HG03565 (cell line): Measurements from ENCODE around the gene MOB2.
"Not testable (repeated sequence)": the region's sequence is repeated elsewhere in the genome, so short reads cannot be mapped to it uniquely, and the experiment has no call there.

ENCODE experiments used
- ATAC-seq: cut with Tn5 transposase; IDR thresholded peaks from one replicate; pipeline ENCODE4 v1.9.1; 2021; ENCODE audit warnings: mild to moderate bottlenecking, moderate library complexity; ENCODE audit not compliant: unreplicated experiment

Gene MOB2

DNA sequence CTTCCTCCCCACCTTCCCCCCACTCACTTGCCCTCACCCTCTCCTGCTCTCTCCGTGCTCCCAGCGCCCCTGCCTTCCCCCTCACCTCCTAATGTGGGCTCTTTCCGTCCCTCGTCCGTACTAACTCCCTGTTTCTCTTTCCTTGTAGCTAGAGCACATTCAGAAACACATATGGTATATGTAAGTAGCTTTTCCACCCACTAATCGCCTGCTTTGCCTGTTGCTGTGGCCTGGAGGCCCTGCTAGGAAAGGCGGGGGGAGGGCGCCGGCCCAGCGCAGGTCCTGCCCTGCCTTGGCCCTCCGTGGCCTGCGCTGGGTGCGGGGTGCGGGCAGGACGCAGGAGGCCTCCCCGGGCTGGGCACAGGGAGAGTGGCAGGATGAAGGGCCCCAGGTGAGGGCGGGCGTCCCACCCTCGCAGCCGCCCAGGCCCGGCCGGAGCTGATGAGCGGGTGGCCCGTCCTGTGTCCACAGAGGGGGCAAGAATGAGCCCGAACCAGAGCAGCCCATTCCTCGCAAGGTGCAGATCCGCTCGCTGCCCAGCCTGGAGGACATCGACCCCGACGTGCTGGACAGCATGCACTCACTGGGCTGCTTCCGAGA is 41.7 kb downstream of the MOB2 start:
- ATAC-seq, result no peak

GRCh38 chr11:1444321-1444720 is 42.3 kb downstream of the MOB2 start:
- no peak for ATAC-seq

DNA sequence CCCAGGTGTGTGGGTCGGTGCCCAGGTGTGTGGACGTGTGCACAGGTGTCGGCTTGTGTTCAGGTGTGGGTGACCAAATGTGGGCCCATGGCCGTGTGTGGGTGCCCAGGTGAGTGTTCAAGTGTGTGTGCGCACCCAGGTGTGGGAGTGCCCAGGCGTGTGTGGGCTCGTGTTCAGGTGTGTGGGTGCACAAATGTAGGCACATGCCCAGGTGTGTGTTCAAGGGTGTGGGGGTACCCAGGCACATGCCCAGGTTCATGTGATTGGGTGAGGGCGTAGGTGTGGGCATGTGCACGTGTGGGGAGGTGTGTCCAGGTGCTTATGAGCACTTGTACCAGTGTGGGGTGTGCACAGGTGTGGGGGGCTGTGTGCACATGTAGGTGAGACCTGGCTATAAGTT is 42.8 kb downstream of the MOB2 start:
- no peak for ATAC-seq

- no peak for ATAC-seq
Observed at GRCh38 chr11:1442807-1443366, 43.7 kb downstream of the MOB2 start.

DNA sequence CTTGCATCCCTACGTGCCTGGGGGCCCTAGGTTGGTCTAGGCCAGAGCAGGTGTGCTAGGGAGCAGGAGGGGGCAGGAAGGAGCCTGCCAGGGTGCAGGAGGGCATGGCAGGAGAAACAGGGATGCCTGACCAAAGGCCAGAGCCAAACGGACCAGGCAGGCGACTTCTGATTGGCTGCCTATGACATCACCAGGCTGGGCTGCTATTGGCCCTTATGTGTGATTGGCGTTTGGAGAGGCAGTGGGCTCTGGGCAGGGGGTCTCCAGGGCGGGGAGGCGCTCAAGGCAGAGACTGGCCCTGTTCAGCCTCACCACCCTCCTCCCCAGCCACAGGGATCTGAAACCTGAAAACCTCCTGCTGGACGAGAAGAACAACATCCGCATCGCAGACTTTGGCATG is 44.4 kb downstream of the MOB2 start:
- no peak for ATAC-seq

DNA sequence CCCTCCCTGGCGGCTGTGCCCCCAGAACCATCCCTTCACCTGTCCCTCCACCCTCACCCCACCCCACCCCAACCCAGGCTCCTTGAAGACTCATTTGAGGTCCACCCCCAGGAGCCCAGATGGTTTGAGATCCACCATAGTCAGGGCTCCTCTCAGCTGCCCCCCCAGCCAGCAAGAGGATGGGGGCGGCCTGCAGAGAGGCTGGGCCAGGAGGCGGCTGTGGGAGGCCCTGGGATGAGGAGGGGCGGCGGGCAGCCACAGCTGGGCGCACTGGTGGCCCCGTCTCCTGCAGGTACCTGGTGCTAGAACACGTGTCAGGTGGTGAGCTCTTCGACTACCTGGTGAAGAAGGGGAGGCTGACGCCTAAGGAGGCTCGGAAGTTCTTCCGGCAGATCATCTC is 46.1 kb downstream of the MOB2 start:
- ATAC-seq, result no peak

DNA sequence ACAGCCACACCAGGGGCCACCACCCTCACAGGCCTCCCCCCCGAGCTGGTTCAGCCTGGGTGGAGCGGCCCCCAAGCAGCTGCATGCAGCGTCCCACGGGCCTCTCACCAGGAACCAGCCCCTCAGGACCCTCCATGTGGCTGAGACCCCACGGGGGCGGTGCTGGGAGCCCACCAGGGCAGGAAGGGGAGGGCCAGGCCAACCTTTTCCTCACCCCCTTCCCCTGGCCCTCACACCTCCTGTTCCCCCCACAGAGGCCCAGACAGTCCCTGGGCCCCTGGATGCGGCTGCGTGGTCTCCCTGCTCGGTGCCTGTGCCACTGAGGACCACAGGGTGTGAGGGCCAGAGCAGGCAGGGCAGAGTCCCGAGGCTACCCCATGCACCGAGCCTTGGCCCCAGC is 46.5 kb downstream of the MOB2 start:
- ATAC-seq, result no peak

GRCh38 chr11:1439341-1439740 is 47.2 kb downstream of the MOB2 start:
- no peak for ATAC-seq

GRCh38 chr11:1438967-1439330 is 47.6 kb downstream of the MOB2 start:
- ATAC-seq, result no peak

GRCh38 chr11:1438261-1438966 is 48.2 kb downstream of the MOB2 start:
- no peak for ATAC-seq

- no peak for ATAC-seq
Observed at GRCh38 chr11:1437500-1437899, 49.1 kb downstream of the MOB2 start.

DNA sequence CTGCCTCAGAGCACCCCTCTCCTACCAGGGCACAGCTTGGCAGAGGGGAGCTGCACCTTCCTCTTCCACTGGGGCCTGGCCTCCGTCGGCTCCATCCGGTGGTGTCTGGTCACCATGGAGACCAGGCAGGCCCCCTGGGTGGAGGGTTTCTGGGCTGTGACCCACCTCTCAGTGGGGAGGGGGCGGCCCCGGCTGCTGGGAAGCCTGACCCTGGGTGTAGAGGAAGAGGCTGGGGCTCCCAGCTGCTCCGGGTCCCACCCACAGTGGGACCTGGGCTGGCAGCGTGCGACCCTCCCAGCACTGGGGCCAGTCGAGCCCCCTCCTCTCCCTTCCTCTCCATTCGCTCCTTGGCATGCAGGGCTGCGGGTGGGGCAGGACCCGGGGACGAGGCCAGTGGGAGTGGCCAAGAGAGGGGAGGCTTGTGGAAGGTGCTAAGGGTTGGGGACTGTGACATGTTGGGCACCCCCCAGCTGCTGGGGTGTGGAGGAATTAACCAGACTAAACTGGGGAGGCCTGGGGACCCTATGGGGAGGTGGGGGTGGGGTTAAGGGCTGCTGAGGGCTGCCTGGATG is 50.0 kb downstream of the MOB2 start:
- ATAC-seq, result no peak

GRCh38 chr11:1435820-1436467 is 50.6 kb downstream of the MOB2 start:
- ATAC-seq, result no peak

DNA sequence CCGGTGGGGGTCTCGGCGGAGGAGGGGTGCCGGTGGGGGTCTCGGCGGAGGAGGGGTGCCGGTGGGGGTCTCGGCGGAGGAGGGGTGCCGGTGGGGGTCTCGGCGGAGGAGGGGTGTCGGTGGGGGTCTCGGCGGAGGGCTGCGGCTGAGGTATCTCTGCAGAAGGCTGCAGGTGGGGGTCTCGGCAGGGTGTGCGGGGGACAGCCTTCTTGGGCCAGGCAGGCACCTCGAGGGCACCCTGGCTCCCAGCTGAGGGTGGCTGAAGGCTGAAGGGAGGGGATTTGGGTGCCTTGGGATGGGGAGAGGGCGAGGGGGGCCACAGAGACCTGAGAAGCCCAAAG is 51.1 kb downstream of the MOB2 start:
- not testable (repeated sequence) for ATAC-seq

GRCh38 chr11:1433977-1434640 is 52.5 kb downstream of the MOB2 start:
- ATAC-seq, result no peak

DNA sequence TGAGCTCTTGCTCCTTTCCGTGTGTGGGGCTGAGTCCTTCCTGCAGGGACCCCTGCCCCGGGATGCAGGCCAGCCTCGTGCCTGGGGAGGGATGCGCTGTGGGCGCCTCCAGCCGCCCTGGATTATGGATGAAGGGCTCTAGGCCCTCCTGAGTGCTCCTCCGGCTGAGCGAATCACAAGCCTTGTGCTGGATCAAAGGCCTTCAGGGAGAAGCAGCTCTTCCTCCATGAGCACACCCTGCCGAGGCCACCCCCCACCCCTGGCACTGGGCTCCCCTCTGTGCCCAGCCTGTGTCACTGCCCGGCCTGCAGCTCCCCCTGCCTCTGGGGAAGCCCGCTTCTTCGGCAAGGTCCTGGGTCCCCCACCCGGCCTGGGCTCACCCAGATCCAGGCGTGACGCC is 53.0 kb downstream of the MOB2 start:
- ATAC-seq, result no peak

DNA sequence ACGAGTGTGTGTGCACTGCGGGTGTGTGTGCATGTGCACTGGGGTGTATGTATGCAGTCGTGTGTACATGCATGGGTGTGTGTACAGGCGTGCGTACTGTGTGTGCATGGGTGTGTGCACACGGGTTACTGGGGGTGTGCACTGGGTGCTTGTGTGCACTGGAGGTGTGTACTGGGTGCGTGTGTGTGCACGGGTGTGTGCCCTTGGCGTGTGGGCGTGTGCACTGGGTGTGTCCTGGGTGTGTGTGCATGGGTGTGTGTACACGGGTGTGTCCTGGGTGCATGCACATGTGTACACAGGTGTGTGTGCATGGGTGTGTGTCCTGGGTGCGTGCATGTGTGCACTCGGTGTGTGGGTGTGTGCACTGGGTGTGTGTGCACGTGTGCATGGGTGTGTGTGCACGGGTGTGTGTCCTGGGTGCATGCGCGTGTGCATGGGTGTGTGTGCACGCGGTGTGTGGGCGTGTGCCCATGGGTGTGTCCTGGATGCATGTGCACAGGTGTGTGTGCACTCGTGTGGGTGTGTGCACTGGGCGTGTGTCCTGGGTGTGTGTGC is 57.7 kb downstream of the MOB2 start:
- no peak for ATAC-seq

GRCh38 chr11:1425439-1425838 is 61.1 kb downstream of the MOB2 start:
- ATAC-seq, result no peak

GRCh38 chr11:1425006-1425405 is 61.6 kb downstream of the MOB2 start:
- ATAC-seq, result no peak

- ATAC-seq, result not testable (repeated sequence)
Observed at GRCh38 chr11:1423406-1423805, 63.2 kb downstream of the MOB2 start.

- ATAC-seq, result no peak
Observed at GRCh38 chr11:1422981-1423380, 63.6 kb downstream of the MOB2 start.
